ENCODE results near the gene CCND1.

DNA sequence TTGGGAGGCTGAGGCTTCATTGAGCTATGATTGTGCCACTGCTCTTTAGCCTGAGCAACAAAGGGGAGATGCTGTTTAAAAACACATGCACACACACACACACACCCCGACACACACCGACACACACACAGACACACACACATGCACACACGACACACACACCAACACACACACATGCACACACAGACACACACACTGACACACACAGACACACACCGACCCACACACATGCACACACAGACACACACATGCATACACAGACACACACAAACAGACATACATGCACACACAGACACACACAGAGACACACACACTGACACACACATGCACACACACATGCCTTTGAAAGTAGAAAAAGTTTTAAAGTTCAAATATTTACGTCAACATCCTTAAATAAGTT, 39.7 kb downstream of the CCND1 start:
- no peak for TF ChIP-seq POLR2AphosphoS5 (IDR thresholded peaks at IDR 0.05; ENCODE audit: insufficient read depth in 1 of 2, low read depth in 1 of 2)
- TF ChIP-seq, protein P1, sequence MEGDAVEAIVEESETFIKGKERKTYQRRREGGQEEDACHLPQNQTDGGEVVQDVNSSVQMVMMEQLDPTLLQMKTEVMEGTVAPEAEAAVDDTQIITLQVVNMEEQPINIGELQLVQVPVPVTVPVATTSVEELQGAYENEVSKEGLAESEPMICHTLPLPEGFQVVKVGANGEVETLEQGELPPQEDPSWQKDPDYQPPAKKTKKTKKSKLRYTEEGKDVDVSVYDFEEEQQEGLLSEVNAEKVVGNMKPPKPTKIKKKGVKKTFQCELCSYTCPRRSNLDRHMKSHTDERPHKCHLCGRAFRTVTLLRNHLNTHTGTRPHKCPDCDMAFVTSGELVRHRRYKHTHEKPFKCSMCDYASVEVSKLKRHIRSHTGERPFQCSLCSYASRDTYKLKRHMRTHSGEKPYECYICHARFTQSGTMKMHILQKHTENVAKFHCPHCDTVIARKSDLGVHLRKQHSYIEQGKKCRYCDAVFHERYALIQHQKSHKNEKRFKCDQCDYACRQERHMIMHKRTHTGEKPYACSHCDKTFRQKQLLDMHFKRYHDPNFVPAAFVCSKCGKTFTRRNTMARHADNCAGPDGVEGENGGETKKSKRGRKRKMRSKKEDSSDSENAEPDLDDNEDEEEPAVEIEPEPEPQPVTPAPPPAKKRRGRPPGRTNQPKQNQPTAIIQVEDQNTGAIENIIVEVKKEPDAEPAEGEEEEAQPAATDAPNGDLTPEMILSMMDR (IDR thresholded peaks at IDR 0.05) = no peak

Measured in vagina (tissue), 2 donors.